Retinal pigment epithelial cell (primary cell): ENCODE measurements around the gene MEGF9.

Source experiments
- DNase-seq: peaks from one replicate; pipeline ENCODE4 v3.0.0-alpha.2; 2010; ENCODE audit warnings: low read depth
- H3K4me3 ChIP-seq: 2 replicates; pipeline ENCODE4 v1.5.1; 2011; ENCODE audit warnings: mild to moderate bottlenecking, low read length, control low read depth, moderate library complexity
- TF ChIP-seq, protein P1 (sequence below): conservative IDR thresholded peaks from 2 replicates; pipeline ENCODE4 v1.5.1; 2011; ENCODE audit warnings: low read depth, low read length, control low read depth, inconsistent platforms

MEGF9 gene

DNA sequence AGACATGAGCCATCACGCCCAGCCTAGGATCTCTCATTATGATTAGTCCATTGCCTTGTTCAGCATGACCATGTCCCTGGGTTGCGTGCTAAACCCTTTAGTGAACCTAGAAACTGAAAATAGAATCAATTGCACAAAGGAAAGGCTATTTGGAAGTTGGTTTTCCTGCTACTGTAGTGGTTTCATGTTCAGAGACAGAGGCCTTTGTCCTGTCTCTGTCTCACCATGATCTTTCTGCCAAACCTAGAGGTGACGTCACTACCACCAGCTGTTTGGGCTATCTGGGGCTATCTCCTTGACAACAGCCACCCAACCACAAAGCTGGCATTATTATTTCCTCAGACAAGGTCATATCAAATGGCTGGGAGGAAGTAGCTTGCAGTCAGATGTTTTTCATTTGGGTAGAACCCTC, 130.3 kb downstream of the MEGF9 start:
- no peak overlapping the region for H3K4me3 ChIP-seq
- TF ChIP-seq, protein P1, sequence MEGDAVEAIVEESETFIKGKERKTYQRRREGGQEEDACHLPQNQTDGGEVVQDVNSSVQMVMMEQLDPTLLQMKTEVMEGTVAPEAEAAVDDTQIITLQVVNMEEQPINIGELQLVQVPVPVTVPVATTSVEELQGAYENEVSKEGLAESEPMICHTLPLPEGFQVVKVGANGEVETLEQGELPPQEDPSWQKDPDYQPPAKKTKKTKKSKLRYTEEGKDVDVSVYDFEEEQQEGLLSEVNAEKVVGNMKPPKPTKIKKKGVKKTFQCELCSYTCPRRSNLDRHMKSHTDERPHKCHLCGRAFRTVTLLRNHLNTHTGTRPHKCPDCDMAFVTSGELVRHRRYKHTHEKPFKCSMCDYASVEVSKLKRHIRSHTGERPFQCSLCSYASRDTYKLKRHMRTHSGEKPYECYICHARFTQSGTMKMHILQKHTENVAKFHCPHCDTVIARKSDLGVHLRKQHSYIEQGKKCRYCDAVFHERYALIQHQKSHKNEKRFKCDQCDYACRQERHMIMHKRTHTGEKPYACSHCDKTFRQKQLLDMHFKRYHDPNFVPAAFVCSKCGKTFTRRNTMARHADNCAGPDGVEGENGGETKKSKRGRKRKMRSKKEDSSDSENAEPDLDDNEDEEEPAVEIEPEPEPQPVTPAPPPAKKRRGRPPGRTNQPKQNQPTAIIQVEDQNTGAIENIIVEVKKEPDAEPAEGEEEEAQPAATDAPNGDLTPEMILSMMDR: no peak
- peak; percentile 9 for DNase-seq

DNA sequence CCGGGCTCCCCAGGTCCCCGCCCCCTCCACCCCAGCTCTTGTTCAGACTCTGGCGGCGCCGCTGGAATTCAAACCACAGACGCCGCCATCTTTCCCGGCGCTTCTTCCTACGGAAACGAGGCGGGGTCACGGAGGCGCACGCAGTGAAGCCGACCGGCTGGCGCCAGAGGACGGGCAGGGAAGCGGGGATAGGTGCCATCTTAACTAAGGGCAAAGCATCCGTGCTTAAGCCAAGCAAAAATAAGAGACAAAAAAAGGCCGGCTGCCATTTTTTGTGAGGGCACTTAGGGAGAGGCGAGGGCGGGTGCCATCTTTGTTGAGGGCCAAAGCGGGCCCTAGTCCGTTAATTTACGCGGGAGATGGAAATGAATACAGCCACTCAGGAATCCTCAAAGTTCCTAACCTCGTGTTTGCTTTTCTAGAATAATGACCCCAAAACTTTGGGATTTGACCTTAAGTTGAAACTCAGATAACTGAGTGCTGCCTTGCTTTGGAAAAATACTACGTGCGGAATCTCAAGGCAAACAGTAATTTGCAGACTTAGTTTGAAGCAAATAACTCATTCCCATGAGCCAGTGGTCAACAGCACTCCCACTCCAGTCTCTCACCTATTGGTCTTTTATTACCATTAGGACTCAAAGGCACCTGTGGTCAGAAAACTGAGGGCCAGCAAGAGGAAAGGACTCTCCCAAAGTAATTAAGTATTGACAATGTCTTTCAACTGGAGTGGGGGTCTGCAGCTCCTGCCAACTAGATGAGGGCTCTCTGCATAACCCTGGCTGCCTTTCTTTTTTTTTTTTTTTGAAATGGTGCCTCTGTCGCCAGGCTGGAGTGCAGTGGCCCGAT, 134.0 kb downstream of the MEGF9 start, which contains the start of gene CDK5RAP2:
Gene CDK5RAP2, minus strand, starts transcription at position 117 of the 846 bp plus-strand sequence. CDS start 189 bp downstream, outside the sequence.
- TF ChIP-seq, protein P1: no peak
- peak within 1 kb of the TSS; percentile 91 for H3K4me3 ChIP-seq
- DNase-seq: peak; percentile 91

GRCh38 chr9:120579139-120580050, 134.9 kb downstream of the MEGF9 start:
- DNase-seq: no peak
- TF ChIP-seq, protein P1: no peak

GRCh38 chr9:120574473-120574872, 139.8 kb downstream of the MEGF9 start:
- H3K4me3 ChIP-seq: no peak overlapping the region
- no peak for DNase-seq
- TF ChIP-seq, protein P1: no peak

More at GRCh38 chr9:120579139-120580050, 134.9 kb downstream of the MEGF9 start:
- peak overlapping the region; percentile 91 for H3K4me3 ChIP-seq

GRCh38 chr9:120572472-120572871, 141.8 kb downstream of the MEGF9 start:
- TF ChIP-seq, protein P1: no peak
- no peak overlapping the region for H3K4me3 ChIP-seq
- no peak for DNase-seq

DNA sequence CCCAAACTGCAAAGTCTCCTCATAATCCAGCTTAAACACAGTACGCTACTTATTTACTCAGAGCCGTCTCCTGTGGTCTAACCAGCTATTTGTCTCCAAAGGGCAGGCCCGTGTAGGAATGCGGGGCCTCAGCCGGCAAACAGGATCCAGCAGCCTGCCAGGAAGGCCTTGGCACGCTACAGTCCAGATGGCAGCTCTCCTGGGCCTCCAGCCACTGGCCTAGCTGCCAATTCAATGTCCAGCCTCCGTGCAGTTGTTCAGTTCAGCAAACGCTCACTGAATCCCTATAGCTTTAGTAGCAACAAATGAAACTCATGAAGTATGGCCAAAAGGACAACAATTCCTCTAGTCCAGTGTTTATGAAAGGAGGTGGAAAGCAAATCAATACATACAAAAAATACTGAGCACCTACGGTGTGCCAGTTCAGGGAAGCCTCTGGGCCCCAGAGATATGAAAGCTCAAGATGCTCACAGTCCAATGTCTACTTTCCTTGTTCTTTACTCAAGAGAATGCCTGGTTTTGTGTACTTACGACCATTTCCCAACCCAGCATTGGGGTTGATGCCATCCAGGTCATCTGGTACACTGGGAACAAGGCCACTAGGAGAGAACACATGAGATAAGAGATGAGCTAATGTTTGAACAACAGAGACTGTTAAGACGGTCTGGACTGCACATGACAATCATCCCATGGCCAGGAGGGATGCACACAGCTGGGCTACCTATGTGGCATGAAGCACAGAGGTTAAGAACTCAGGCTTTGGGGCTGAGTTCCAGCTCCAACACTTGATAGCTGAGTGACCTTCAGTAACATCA, 142.6 kb downstream of the MEGF9 start:
- TF ChIP-seq, protein P1: no peak
- peak; percentile 84 for DNase-seq
- no peak overlapping the region for H3K4me3 ChIP-seq
